ENCODE measurements around the gene AMPH.

The AMPH gene

DNA sequence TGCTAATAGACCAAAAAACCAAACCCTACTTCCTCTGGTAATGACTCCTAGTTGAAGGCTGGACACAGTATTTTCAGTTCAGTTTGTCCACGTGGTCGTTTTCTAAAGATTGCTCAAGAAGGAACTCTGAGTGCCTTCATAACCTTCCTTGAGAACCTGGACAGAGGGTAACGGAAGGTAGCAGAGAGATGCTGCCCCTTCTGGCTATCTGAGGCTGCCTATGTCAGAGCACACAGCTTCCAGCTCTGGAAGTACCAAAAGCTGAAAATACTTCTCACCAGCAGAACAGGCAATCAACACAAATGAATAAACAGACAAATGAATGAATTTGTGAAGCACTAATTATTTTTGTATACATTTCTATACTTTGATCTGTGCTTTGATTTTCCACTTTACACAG lies 85.2 kb downstream of the AMPH start:
- TF ChIP-seq SPI1 (IDR thresholded peaks at IDR 0.05; ENCODE audit: borderline replicate concordance, low read depth) (no peak), POLR2AphosphoS5 (IDR thresholded peaks at IDR 0.05; ENCODE audit: low read depth) (no peak)
- no peak overlapping the region for H3K4me3 ChIP-seq (replicated peaks; ENCODE audit: insufficient read depth, low read length)
- H3K27ac ChIP-seq (replicated peaks), result no peak overlapping the region
- peaks cover 16% of the 10 kb centered on the region for H3K27me3 ChIP-seq (ENCODE audit: insufficient read depth, poor library complexity, severe bottlenecking)
- DNase-seq (ENCODE audit: low read depth in 1 of 2, low spot score in 1 of 2), result no peak

DNA sequence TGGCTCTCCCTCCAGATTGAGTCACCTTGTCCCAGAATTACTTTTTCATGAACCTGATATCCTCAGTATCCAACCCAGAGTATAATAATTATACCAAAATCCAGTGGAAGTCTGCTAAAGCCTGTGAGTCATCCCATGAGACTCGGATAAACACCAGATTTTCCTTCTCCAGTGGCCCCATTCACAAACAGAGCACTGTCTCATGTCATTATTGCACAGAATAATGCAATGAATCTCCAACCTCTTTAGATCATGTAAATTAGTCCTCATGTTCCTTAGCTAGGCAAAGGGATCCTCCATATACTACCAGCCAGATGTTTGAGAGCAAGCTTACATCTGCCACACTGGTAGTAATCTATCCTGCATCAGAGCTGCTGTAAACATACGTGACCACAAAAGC lies 89.0 kb downstream of the AMPH start:
- TF ChIP-seq, protein P1, sequence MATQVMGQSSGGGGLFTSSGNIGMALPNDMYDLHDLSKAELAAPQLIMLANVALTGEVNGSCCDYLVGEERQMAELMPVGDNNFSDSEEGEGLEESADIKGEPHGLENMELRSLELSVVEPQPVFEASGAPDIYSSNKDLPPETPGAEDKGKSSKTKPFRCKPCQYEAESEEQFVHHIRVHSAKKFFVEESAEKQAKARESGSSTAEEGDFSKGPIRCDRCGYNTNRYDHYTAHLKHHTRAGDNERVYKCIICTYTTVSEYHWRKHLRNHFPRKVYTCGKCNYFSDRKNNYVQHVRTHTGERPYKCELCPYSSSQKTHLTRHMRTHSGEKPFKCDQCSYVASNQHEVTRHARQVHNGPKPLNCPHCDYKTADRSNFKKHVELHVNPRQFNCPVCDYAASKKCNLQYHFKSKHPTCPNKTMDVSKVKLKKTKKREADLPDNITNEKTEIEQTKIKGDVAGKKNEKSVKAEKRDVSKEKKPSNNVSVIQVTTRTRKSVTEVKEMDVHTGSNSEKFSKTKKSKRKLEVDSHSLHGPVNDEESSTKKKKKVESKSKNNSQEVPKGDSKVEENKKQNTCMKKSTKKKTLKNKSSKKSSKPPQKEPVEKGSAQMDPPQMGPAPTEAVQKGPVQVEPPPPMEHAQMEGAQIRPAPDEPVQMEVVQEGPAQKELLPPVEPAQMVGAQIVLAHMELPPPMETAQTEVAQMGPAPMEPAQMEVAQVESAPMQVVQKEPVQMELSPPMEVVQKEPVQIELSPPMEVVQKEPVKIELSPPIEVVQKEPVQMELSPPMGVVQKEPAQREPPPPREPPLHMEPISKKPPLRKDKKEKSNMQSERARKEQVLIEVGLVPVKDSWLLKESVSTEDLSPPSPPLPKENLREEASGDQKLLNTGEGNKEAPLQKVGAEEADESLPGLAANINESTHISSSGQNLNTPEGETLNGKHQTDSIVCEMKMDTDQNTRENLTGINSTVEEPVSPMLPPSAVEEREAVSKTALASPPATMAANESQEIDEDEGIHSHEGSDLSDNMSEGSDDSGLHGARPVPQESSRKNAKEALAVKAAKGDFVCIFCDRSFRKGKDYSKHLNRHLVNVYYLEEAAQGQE (IDR thresholded peaks at IDR 0.05; ENCODE audit: insufficient replicate concordance, low read depth), result no peak
- no peak for TF ChIP-seq SPI1 (IDR thresholded peaks at IDR 0.05; ENCODE audit: borderline replicate concordance, low read depth)
- DNase-seq (ENCODE audit: low read depth in 1 of 2, low spot score in 1 of 2), result no peak
- peaks cover 12% of the 10 kb centered on the region for H3K27me3 ChIP-seq (ENCODE audit: insufficient read depth, poor library complexity, severe bottlenecking)
- no peak overlapping the region for H3K27ac ChIP-seq (replicated peaks)
- H3K4me3 ChIP-seq (replicated peaks; ENCODE audit: insufficient read depth, low read length), result no peak overlapping the region

DNA sequence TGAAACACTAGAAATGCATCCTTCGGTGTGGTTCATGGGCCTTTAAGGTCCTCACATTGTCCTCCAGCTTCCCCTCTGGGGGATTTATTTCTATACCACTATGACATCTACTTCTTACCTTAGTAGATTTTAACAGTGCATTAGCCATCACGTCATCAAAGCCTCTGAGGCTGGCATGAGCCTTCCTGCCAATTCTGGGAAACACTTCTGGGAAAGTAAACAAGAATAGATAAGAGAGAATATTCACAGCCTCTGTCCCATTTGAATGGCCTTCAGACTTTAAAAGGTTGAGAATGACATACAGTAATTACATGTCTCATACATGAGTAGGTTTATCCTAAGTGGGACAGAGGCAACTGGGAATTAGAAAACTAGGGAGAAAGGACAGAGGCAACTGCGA lies 89.7 kb downstream of the AMPH start:
- Histone ChIP-seq H3K4me3 (replicated peaks; ENCODE audit: insufficient read depth, low read length) (no peak overlapping the region), H3K27me3 (ENCODE audit: insufficient read depth, poor library complexity, severe bottlenecking) (peaks cover 12% of the 10 kb centered on the region), H3K27ac (replicated peaks) (no peak overlapping the region)
- no peak for TF ChIP-seq GABPA (IDR thresholded peaks at IDR 0.05; ENCODE audit: low read depth)
- TF ChIP-seq POLR2AphosphoS5 (IDR thresholded peaks at IDR 0.05; ENCODE audit: low read depth), result no peak
- TF ChIP-seq, protein P2, sequence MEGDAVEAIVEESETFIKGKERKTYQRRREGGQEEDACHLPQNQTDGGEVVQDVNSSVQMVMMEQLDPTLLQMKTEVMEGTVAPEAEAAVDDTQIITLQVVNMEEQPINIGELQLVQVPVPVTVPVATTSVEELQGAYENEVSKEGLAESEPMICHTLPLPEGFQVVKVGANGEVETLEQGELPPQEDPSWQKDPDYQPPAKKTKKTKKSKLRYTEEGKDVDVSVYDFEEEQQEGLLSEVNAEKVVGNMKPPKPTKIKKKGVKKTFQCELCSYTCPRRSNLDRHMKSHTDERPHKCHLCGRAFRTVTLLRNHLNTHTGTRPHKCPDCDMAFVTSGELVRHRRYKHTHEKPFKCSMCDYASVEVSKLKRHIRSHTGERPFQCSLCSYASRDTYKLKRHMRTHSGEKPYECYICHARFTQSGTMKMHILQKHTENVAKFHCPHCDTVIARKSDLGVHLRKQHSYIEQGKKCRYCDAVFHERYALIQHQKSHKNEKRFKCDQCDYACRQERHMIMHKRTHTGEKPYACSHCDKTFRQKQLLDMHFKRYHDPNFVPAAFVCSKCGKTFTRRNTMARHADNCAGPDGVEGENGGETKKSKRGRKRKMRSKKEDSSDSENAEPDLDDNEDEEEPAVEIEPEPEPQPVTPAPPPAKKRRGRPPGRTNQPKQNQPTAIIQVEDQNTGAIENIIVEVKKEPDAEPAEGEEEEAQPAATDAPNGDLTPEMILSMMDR (IDR thresholded peaks at IDR 0.05; ENCODE audit: insufficient read depth, low read length), result no peak
- no peak for TF ChIP-seq SPI1 (IDR thresholded peaks at IDR 0.05; ENCODE audit: borderline replicate concordance, low read depth)
- TF ChIP-seq, protein P1 (IDR thresholded peaks at IDR 0.05; ENCODE audit: insufficient replicate concordance, low read depth), result no peak
- DNase-seq (ENCODE audit: low read depth in 1 of 2, low spot score in 1 of 2), result no peak

GRCh38 chr7:38539477-38540081 lies 91.6 kb downstream of the AMPH start:
- no peak overlapping the region for H3K27ac ChIP-seq (replicated peaks)
- TF ChIP-seq, protein P2 (IDR thresholded peaks at IDR 0.05; ENCODE audit: insufficient read depth, low read length), result no peak
- TF ChIP-seq, protein P1 (IDR thresholded peaks at IDR 0.05; ENCODE audit: insufficient replicate concordance, low read depth), result no peak
- TF ChIP-seq GABPA (IDR thresholded peaks at IDR 0.05; ENCODE audit: low read depth) (no peak), SPI1 (IDR thresholded peaks at IDR 0.05; ENCODE audit: borderline replicate concordance, low read depth) (no peak), POLR2AphosphoS5 (IDR thresholded peaks at IDR 0.05; ENCODE audit: low read depth) (no peak)
- H3K27me3 ChIP-seq (ENCODE audit: insufficient read depth, poor library complexity, severe bottlenecking), result peaks cover 11% of the 10 kb centered on the region
- no peak overlapping the region for H3K4me3 ChIP-seq (replicated peaks; ENCODE audit: insufficient read depth, low read length)
- no peak for DNase-seq (ENCODE audit: low read depth in 1 of 2, low spot score in 1 of 2)

All from HL-60 (cell line).